Measurements from ENCODE around the gene MXRA8.

The MXRA8 gene

GRCh38 chr1:1365875-1366698 lies 7.7 kb upstream of the MXRA8 start:
- DNase-seq, result no peak

- DNase-seq, result no peak
Observed at GRCh38 chr1:1364266-1364665, 5.9 kb upstream of the MXRA8 start.

GRCh38 chr1:1361982-1362423 lies 3.6 kb upstream of the MXRA8 start:
- no peak for DNase-seq

GRCh38 chr1:1361233-1361981 lies 3.1 kb upstream of the MXRA8 start:
- DNase-seq, result no peak

- DNase-seq, result no peak
Observed at GRCh38 chr1:1360506-1361169, 2.3 kb upstream of the MXRA8 start.

GRCh38 chr1:1359664-1360468 lies 1.5 kb upstream of the MXRA8 start:
- DNase-seq, result no peak

- DNase-seq, result no peak
Observed at GRCh38 chr1:1359308-1359663, 931 bp upstream of the MXRA8 start.

- DNase-seq, result no peak
Observed at GRCh38 chr1:1357871-1358432, 403 bp downstream of the MXRA8 start.

- no peak for DNase-seq
Observed at GRCh38 chr1:1356796-1357401, 1.5 kb downstream of the MXRA8 start.

- no peak for DNase-seq
Observed at GRCh38 chr1:1356166-1356795, 2.1 kb downstream of the MXRA8 start.

GRCh38 chr1:1355416-1355815 lies 2.9 kb downstream of the MXRA8 start:
- no peak for DNase-seq

- DNase-seq, result no peak
Observed at GRCh38 chr1:1354271-1355247, 3.8 kb downstream of the MXRA8 start.

GRCh38 chr1:1353389-1354151 lies 4.8 kb downstream of the MXRA8 start:
- DNase-seq, result no peak

- no peak for DNase-seq
Observed at GRCh38 chr1:1352786-1353388, 5.5 kb downstream of the MXRA8 start.

- DNase-seq, result no peak
Observed at GRCh38 chr1:1351511-1352427, 6.6 kb downstream of the MXRA8 start.

- DNase-seq, result peak; percentile 74
Observed at GRCh38 chr1:1349256-1350012, 8.9 kb downstream of the MXRA8 start, which contains the start of gene DVL1. DVL1 (minus strand) TSS chr1:1349418; CDS start chr1:1349065, 353 bp downstream.
